Activated naive CD4-positive, alpha-beta T cell treated with anti-CD3 and anti-CD28 coated beads for 36 hours (primary cell): ENCODE measurements around the gene TRABD. TPM values are rescaled to one million over a fixed set of nuclear protein-coding genes. Genes with fewer than 3 reads are reported as not detected.
"Not testable (repeated sequence)": the region's sequence is repeated elsewhere in the genome, so short reads cannot be mapped to it uniquely, and the experiment has no call there.

ENCODE experiments used
- CTCF ChIA-PET: fragments of 350-600 bp; sonication (Branson Sonifier 250); formaldehyde crosslinking; loops from one replicate; lab custom pipeline; 2021; ENCODE audit warnings: antibody characterized with exemption; lab: Charles Lee
- DNase-seq: peaks from one replicate; pipeline ENCODE4 v3.0.0-alpha.2; 2020
- H3K27ac Mint-ChIP-seq: one replicate; pipeline ENCODE4 v1.8.0; 2021; ENCODE audit warnings: mild to moderate bottlenecking, mixed read lengths
- H3K27me3 Mint-ChIP-seq: one replicate; pipeline ENCODE4 v1.8.0; 2021; ENCODE audit warnings: low read depth, mixed read lengths
- H3K36me3 Mint-ChIP-seq: one replicate; pipeline ENCODE4 v1.8.0; 2021; ENCODE audit warnings: low read depth, mixed read lengths
- H3K4me1 Mint-ChIP-seq: one replicate; pipeline ENCODE4 v1.8.0; 2021; ENCODE audit warnings: low read depth, mixed read lengths
- H3K4me3 Mint-ChIP-seq: one replicate; pipeline ENCODE4 v1.8.0; 2021; ENCODE audit warnings: mild to moderate bottlenecking, moderate library complexity, mixed read lengths
- H3K9me3 Mint-ChIP-seq: one replicate; pipeline ENCODE4 v1.8.0; 2021; ENCODE audit warnings: mixed read lengths
- intact Hi-C: fragments of 100-400 bp; cut with micrococcal nuclease; formaldehyde crosslinking; loops from one replicate; pipeline ENCODE4 v1.15.1; 2023
- total RNA-seq, 2 experiments: library from RNA; stranded (reverse); gene quantifications; one replicate each; pipeline ENCODE4 v1.2.3, GENCODE V29; 2021

The TRABD gene
- total RNA-seq, 2 experiments from 2014 or later: 61.0 to 62.8 TPM

- no peaks in the 10 kb centered on the region for H3K9me3 Mint-ChIP-seq
- no peak overlapping the region for H3K27ac Mint-ChIP-seq
- H3K4me3 Mint-ChIP-seq: no peak overlapping the region
- peak; percentile 30 for DNase-seq
- intact Hi-C loops: loop anchor here (5.0 kb wide), 1 partner anchor 219 kb away; no protein-coding TSS in a partner anchor
- no peaks in the 10 kb centered on the region for H3K4me1 Mint-ChIP-seq
- H3K36me3 Mint-ChIP-seq: no peaks in the 10 kb centered on the region
- H3K27me3 Mint-ChIP-seq: no peaks in the 10 kb centered on the region
- CTCF ChIA-PET: interaction anchor here (1.0 kb wide), 1 partner anchor 60 kb away, joined by 5 read pairs; no protein-coding TSS in a partner anchor
These were observed 39.1 kb upstream of the TRABD start for GRCh38 chr22:50146439-50147238.

GRCh38 chr22:50147258-50148165 is 38.2 kb upstream of the TRABD start:
- intact Hi-C loops: loop anchor here (5.0 kb wide), 1 partner anchor 220 kb away; no protein-coding TSS in a partner anchor
- not testable (repeated sequence) for H3K27me3 Mint-ChIP-seq, H3K27ac Mint-ChIP-seq, H3K4me1 Mint-ChIP-seq, H3K36me3 Mint-ChIP-seq, H3K9me3 Mint-ChIP-seq, H3K4me3 Mint-ChIP-seq, DNase-seq
- CTCF ChIA-PET: interaction anchor here (0.6 to 2.5 kb wide), 4 partner anchors 17 to 166 kb away, joined by 3 to 11 read pairs (median 10); no protein-coding TSS in a partner anchor

GRCh38 chr22:50148166-50148500 is 37.6 kb upstream of the TRABD start:
- no peaks in the 10 kb centered on the region for H3K4me1 Mint-ChIP-seq
- DNase-seq: no peak
- H3K9me3 Mint-ChIP-seq: no peaks in the 10 kb centered on the region
- no peak overlapping the region for H3K4me3 Mint-ChIP-seq
- intact Hi-C loops: loop anchor here (5.0 kb wide), 1 partner anchor 221 kb away; no protein-coding TSS in a partner anchor
- no peak overlapping the region for H3K27ac Mint-ChIP-seq
- H3K27me3 Mint-ChIP-seq: no peaks in the 10 kb centered on the region
- no peaks in the 10 kb centered on the region for H3K36me3 Mint-ChIP-seq
- CTCF ChIA-PET: interaction anchor here (0.6 to 2.5 kb wide), 5 partner anchors 16 to 166 kb away, joined by 3 to 15 read pairs (median 10); no protein-coding TSS in a partner anchor

- CTCF ChIA-PET: interaction anchor here (0.8 to 4.2 kb wide), 9 partner anchors 9 to 92 kb away, joined by 3 to 19 read pairs (median 10); no protein-coding TSS in a partner anchor
- intact Hi-C loops: loop anchor here (1.0 to 5.0 kb wide), 3 partner anchors 41 to 222 kb away; no protein-coding TSS in a partner anchor
- no peaks in the 10 kb centered on the region for H3K4me1 Mint-ChIP-seq
- no peaks in the 10 kb centered on the region for H3K9me3 Mint-ChIP-seq
- H3K27ac Mint-ChIP-seq: no peak overlapping the region
- DNase-seq: peak; percentile 76
- H3K4me3 Mint-ChIP-seq: no peak overlapping the region
- no peaks in the 10 kb centered on the region for H3K27me3 Mint-ChIP-seq
- no peaks in the 10 kb centered on the region for H3K36me3 Mint-ChIP-seq
These were observed 36.6 kb upstream of the TRABD start for GRCh38 chr22:50148991-50149721.

GRCh38 chr22:50150161-50151129 is 35.3 kb upstream of the TRABD start:
- H3K4me3 Mint-ChIP-seq: no peak overlapping the region
- CTCF ChIA-PET: interaction anchor here (0.6 to 4.2 kb wide), 3 partner anchors 9 to 61 kb away, joined by 3 to 19 read pairs (median 15); no protein-coding TSS in a partner anchor
- intact Hi-C loops: no loop called here
- H3K9me3 Mint-ChIP-seq: no peaks in the 10 kb centered on the region
- no peaks in the 10 kb centered on the region for H3K27me3 Mint-ChIP-seq
- H3K4me1 Mint-ChIP-seq: no peaks in the 10 kb centered on the region
- no peak for DNase-seq
- H3K27ac Mint-ChIP-seq: no peak overlapping the region
- H3K36me3 Mint-ChIP-seq: no peaks in the 10 kb centered on the region

- Mint-ChIP-seq H3K27me3 (no peaks in the 10 kb centered on the region), H3K4me3 (no peak overlapping the region), H3K36me3 (no peaks in the 10 kb centered on the region), H3K27ac (no peak overlapping the region), H3K4me1 (no peaks in the 10 kb centered on the region), H3K9me3 (no peaks in the 10 kb centered on the region)
- intact Hi-C loops: no loop called here
- no peak for DNase-seq
- CTCF ChIA-PET: interaction anchor here (4.2 kb wide), 1 partner anchor 59 kb away, joined by 19 read pairs; no protein-coding TSS in a partner anchor
These were observed 33.9 kb upstream of the TRABD start for GRCh38 chr22:50151571-50152537.

- Mint-ChIP-seq H3K36me3 (no peaks in the 10 kb centered on the region), H3K9me3 (no peaks in the 10 kb centered on the region), H3K4me3 (no peak overlapping the region), H3K4me1 (no peaks in the 10 kb centered on the region), H3K27me3 (no peaks in the 10 kb centered on the region), H3K27ac (no peak overlapping the region)
- CTCF ChIA-PET: no interaction called here
- DNase-seq: no peak
- intact Hi-C loops: no loop called here
These were observed 32.5 kb upstream of the TRABD start for GRCh38 chr22:50153056-50153755.

- Mint-ChIP-seq H3K27me3 (no peaks in the 10 kb centered on the region), H3K9me3 (no peaks in the 10 kb centered on the region), H3K27ac (no peak overlapping the region), H3K36me3 (no peaks in the 10 kb centered on the region), H3K4me3 (no peak overlapping the region), H3K4me1 (no peaks in the 10 kb centered on the region)
- DNase-seq: no peak
- CTCF ChIA-PET: no interaction called here
- intact Hi-C loops: no loop called here
These were observed 32.0 kb upstream of the TRABD start for GRCh38 chr22:50153756-50154140.

- Mint-ChIP-seq H3K27ac (no peak overlapping the region), H3K9me3 (no peaks in the 10 kb centered on the region), H3K36me3 (no peaks in the 10 kb centered on the region), H3K4me3 (no peak overlapping the region), H3K4me1 (no peaks in the 10 kb centered on the region), H3K27me3 (peaks cover 2% of the 10 kb centered on the region)
- CTCF ChIA-PET: no interaction called here
- DNase-seq: no peak
- intact Hi-C loops: no loop called here
These were observed 27.9 kb upstream of the TRABD start for GRCh38 chr22:50157709-50158375.
